Neural cell (in vitro differentiated cells): ENCODE results near the gene MEGF6.

Source experiments
- CTCF ChIP-seq: fragments of 450-650 bp; IDR thresholded peaks from 2 replicates; pipeline ENCODE4 v1.5.1; 2014; ENCODE audit warnings: antibody characterized with exemption, mild to moderate bottlenecking, moderate library complexity; ENCODE audit not compliant: poor library complexity, severe bottlenecking
- EZH2 ChIP-seq: fragments of 200-600, 300-800 bp; shearing (Covaris generic), sonication (generic); IDR thresholded peaks from 2 replicates; pipeline ENCODE4 v1.6.1; 2014; ENCODE audit warnings: antibody characterized with exemption, low read length, borderline replicate concordance, mild to moderate bottlenecking; ENCODE audit not compliant: insufficient read depth, poor library complexity, severe bottlenecking
- TAF1 ChIP-seq: IDR thresholded peaks from 2 replicates; pipeline ENCODE4 v1.6.1; 2012; ENCODE audit warnings: low read depth

- TF ChIP-seq TAF1 (no peak), CTCF (no peak), EZH2 (no peak)
Measured at GRCh38 chr1:3510956-3511250, 100.4 kb downstream of the MEGF6 start.
